ENCODE measurements around the gene CA11.

CA11 gene

DNA sequence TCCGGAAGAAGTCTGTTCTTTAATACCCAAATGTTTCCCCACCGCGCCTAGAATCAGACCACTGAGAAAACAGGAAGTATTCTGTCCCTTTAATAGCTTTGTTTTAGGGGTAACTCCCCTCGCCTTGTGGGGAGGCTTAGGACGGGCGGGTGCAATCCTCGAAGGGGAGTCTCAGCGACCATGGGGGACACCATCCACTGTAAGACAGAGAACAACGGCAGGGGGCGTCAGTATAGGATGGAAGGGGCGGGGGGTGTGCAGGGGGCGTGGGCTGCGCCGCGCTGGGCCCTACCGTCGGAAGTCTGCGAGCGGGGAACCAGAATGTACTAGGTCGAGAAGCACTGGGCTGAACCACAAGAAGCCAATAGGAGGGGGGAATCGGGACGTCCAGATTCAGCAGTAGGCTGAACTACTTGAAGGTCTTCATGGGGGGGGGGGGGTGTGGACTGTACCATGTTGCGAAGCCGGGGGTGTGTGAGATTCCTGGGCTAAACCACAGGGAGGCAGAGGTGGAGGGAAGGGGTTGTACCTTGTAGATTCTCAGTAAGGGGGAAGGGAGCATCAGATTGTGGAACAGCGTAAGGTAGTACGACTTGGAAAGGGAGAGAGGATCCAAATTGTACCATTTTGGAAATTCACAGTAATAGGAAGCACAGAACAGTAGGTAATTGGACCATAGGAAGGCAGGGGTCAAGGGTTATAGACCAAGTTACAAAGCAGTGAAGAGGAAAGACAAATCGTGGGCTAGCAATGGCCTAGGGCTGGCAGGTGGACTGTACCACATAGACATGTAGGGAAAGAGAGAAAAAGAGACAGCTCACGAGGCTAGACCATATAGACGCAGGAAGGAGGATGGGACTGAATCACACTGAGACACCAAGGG, 7.8 kb downstream of the CA11 start:
- Histone ChIP-seq H3K9me3 (ENCODE audit: severe bottlenecking) (no peaks in the 10 kb centered on the region), H3K27me3 (ENCODE audit: insufficient read depth, poor library complexity, severe bottlenecking) (no peaks in the 10 kb centered on the region), H3K4me1 (ENCODE audit: insufficient read depth, poor library complexity, severe bottlenecking) (peaks cover 18% of the 10 kb centered on the region), H3K36me3 (ENCODE audit: low read depth) (peaks cover 2% of the 10 kb centered on the region; the same call in 1 of the 2 replicates), H3K27ac (ENCODE audit: poor library complexity, severe bottlenecking) (peak overlapping the region; percentile 90), H3K4me3 (ENCODE audit: severe bottlenecking) (peak overlapping the region; percentile 48)
- DNase-seq (ENCODE audit: low spot score): no peak
- TF ChIP-seq, protein P1, sequence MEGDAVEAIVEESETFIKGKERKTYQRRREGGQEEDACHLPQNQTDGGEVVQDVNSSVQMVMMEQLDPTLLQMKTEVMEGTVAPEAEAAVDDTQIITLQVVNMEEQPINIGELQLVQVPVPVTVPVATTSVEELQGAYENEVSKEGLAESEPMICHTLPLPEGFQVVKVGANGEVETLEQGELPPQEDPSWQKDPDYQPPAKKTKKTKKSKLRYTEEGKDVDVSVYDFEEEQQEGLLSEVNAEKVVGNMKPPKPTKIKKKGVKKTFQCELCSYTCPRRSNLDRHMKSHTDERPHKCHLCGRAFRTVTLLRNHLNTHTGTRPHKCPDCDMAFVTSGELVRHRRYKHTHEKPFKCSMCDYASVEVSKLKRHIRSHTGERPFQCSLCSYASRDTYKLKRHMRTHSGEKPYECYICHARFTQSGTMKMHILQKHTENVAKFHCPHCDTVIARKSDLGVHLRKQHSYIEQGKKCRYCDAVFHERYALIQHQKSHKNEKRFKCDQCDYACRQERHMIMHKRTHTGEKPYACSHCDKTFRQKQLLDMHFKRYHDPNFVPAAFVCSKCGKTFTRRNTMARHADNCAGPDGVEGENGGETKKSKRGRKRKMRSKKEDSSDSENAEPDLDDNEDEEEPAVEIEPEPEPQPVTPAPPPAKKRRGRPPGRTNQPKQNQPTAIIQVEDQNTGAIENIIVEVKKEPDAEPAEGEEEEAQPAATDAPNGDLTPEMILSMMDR (IDR thresholded peaks at IDR 0.05; ENCODE audit: poor library complexity, severe bottlenecking): no peak
- peak; percentile 28 for ATAC-seq (ENCODE audit: low read depth)

DNA sequence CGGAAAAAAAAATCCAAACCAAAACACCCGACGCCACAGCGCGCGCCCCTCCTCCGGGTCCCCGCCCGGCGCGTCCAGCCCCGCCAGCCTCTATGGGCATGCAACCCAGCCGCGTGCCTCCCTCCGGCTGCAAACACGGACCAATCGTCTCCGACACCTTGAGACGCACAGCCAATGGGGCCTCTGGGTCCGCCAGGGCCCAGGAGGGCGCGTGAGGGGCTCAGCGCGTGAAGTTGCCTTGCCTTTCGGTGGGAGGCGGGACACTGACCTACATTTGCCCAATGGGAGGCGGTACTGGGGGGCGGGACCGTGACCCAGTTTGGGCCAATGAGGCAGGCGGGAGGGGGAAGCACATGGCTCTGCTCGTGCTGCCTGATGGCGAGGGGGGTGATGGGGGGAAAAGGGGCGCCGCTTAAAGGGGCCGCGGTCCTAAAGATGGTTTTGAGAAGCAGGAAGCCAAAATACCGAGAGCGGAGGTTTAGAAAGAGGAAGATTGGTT, 8.5 kb downstream of the CA11 start:
- TF ChIP-seq, protein P1 (IDR thresholded peaks at IDR 0.05; ENCODE audit: poor library complexity, severe bottlenecking): no peak
- peak overlapping the region; percentile 90 for H3K27ac ChIP-seq (ENCODE audit: poor library complexity, severe bottlenecking)
- H3K27me3 ChIP-seq (ENCODE audit: insufficient read depth, poor library complexity, severe bottlenecking): no peaks in the 10 kb centered on the region
- ATAC-seq (ENCODE audit: low read depth): peak; percentile 75
- DNase-seq (ENCODE audit: low spot score): peak; percentile 99
- peak overlapping the region; percentile 48 for H3K4me3 ChIP-seq (ENCODE audit: severe bottlenecking)
- peaks cover 4% of the 10 kb centered on the region; the same call in 1 of the 2 replicates for H3K36me3 ChIP-seq (ENCODE audit: low read depth)
- H3K4me1 ChIP-seq (ENCODE audit: insufficient read depth, poor library complexity, severe bottlenecking): peaks cover 25% of the 10 kb centered on the region
- no peaks in the 10 kb centered on the region for H3K9me3 ChIP-seq (ENCODE audit: severe bottlenecking)

DNA sequence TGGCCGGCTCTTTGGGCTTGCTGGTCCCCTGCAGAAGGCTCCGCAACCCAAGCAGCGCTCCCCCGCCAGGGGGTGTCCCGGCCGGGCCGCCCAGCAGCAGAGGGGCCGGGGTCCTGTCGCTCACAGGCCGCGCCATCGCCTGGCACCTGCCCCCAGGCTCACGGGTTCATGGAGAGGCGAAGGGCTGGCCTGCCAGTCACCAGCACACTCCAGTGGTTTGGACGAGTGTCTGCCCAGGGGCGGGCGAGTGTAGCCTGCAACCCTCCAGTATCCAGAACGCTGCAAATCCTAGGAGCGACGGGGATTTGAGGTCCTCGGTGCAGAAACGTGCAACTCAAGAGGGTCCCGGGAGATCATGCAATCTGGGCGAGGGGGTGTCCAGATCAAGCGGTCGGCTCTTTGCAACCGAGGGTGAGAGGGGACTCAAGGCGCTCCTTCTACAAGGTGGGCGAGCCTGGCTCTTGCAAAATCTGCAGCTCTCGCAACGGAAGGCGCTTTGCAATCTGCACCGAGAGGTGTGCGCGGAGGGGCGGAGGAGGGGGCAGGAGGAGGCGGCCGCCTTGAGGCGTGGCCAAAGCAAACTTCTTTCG, 9.0 kb downstream of the CA11 start, which contains the start of gene DBP:
TSS of gene DBP (minus strand) at position 521 of the 590 bp plus-strand sequence. CDS start at position 136, 385 bp downstream.
- no peak for DNase-seq (ENCODE audit: low spot score)
- no peak; the same call in 2 of the 3 replicates for ATAC-seq (ENCODE audit: low read depth)
- peaks cover 29% of the 10 kb centered on the region for H3K4me1 ChIP-seq (ENCODE audit: insufficient read depth, poor library complexity, severe bottlenecking)

DNA sequence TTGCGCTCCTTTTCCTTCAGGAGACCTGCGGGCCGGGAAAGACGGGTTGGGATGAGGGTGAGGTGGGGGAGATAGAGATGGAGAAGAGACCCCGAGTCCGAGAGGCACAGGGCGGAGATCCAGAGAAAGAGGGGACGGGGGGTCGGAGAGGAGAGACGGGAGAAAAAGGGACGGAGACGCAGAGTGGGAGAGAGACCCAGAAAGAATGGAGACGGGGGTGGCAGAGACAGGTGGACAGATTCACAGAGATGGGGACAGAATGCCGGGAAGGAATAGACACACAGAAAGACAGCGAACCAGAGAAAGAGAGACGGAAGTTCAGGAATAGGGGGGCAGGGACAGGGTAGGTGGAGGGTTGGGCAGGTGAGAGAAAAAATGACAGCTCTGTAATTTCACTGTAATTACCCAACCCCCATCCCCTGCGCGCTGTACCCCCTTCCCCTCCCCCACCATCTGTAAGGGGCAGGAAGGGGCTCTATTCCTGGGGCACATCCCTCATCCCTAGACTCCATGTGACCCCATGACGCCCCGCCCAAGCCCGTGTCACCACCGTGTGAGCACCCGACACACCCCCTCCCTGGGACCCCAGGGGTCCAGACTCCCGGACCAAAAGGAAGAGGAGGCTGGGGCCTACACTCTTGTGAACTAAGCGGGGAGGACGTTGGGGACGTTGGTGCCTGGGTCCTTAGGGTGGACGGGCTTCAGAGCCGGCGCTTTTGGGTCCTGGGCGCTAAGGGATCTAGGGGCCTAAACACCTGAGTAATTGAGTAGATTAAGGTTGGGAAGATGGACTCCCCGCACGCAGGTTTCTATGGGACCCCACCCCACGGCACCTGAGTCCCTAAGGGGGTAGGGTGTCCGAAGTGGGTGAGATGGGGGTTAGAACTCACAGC, 9.8 kb downstream of the CA11 start:
- Histone ChIP-seq H3K4me3 (ENCODE audit: severe bottlenecking) (peak overlapping the region; percentile 48), H3K9me3 (ENCODE audit: severe bottlenecking) (no peaks in the 10 kb centered on the region), H3K27ac (ENCODE audit: poor library complexity, severe bottlenecking) (peak overlapping the region; percentile 90), H3K4me1 (ENCODE audit: insufficient read depth, poor library complexity, severe bottlenecking) (peaks cover 29% of the 10 kb centered on the region), H3K36me3 (ENCODE audit: low read depth) (peaks cover 10% of the 10 kb centered on the region), H3K27me3 (ENCODE audit: insufficient read depth, poor library complexity, severe bottlenecking) (no peaks in the 10 kb centered on the region)
- TF ChIP-seq, protein P1 (IDR thresholded peaks at IDR 0.05; ENCODE audit: poor library complexity, severe bottlenecking): no peak
- no peak for DNase-seq (ENCODE audit: low spot score)
- no peak for ATAC-seq (ENCODE audit: low read depth)

More for the DNA sequence above, 9.0 kb downstream of the CA11 start, which contains the start of gene DBP:
- peak within 1 kb of the TSS; percentile 90 for H3K27ac ChIP-seq (ENCODE audit: poor library complexity, severe bottlenecking)
- H3K36me3 ChIP-seq (ENCODE audit: low read depth): peaks cover 6% of the 10 kb centered on the region; the same call in 1 of the 2 replicates
- TF ChIP-seq, protein P1 (IDR thresholded peaks at IDR 0.05; ENCODE audit: poor library complexity, severe bottlenecking): peak; percentile 16
- peak within 1 kb of the TSS; percentile 48 for H3K4me3 ChIP-seq (ENCODE audit: severe bottlenecking)
- H3K9me3 ChIP-seq (ENCODE audit: severe bottlenecking): no peaks in the 10 kb centered on the region
- H3K27me3 ChIP-seq (ENCODE audit: insufficient read depth, poor library complexity, severe bottlenecking): no peaks in the 10 kb centered on the region
